ENCODE results near the gene CLUH. TPM values are rescaled to one million over a fixed set of nuclear protein-coding genes. Genes with fewer than 3 reads are reported as not detected.
"Not testable (repeated sequence)": the region's sequence is repeated elsewhere in the genome, so short reads cannot be mapped to it uniquely, and the experiment has no call there.

Gene CLUH
- total RNA-seq, 4 donors from 2014 or later, result 42.6 to 87.6 (median 52.9) TPM

DNA sequence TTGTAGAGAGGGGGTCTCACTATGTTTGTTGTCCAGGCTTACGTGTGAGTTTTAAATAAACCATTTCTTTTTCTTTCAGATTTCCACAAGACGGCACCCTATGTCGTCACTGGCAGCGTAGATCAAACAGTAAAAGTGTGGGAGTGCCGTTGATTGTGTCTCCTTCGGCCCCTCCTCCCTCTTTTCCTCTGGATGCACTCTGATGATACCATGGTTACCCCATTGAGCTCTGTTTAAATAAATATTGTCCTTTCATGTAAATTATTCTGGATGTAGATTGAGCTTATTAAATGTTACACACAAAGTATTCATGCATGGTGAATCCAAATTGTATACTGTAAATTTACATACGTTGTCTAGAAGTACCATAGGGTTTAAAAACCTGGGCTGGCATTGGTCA lies 29.9 kb downstream of the CLUH start:
- 76 to 80% methylated on average over 6 of the region's 7 CpGs for WGBS, 2 donors (ENCODE audit: low coverage in 1 of 2)
- H3K9me3 ChIP-seq, result no peaks in the 10 kb centered on the region
- H3K36me3 ChIP-seq, result peaks cover 3 to 79% of the 10 kb centered on the region in 2 donors
- no peak for ATAC-seq
- H3K4me1 ChIP-seq, result peaks cover 0 to 19% (median 0%) of the 10 kb centered on the region in 3 donors
- no peak overlapping the region for H3K4me3 ChIP-seq
- H3K27me3 ChIP-seq, result no peaks in the 10 kb centered on the region
- TF ChIP-seq POLR2A (IDR thresholded peaks at IDR 0.05) (no peak), POLR2AphosphoS5 (IDR thresholded peaks at IDR 0.05) (no peak), EP300 (IDR thresholded peaks at IDR 0.05) (no peak)
- TF ChIP-seq, protein P1, sequence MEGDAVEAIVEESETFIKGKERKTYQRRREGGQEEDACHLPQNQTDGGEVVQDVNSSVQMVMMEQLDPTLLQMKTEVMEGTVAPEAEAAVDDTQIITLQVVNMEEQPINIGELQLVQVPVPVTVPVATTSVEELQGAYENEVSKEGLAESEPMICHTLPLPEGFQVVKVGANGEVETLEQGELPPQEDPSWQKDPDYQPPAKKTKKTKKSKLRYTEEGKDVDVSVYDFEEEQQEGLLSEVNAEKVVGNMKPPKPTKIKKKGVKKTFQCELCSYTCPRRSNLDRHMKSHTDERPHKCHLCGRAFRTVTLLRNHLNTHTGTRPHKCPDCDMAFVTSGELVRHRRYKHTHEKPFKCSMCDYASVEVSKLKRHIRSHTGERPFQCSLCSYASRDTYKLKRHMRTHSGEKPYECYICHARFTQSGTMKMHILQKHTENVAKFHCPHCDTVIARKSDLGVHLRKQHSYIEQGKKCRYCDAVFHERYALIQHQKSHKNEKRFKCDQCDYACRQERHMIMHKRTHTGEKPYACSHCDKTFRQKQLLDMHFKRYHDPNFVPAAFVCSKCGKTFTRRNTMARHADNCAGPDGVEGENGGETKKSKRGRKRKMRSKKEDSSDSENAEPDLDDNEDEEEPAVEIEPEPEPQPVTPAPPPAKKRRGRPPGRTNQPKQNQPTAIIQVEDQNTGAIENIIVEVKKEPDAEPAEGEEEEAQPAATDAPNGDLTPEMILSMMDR (IDR thresholded peaks at IDR 0.05), result no peak
- no peak overlapping the region for H3K27ac ChIP-seq

DNA sequence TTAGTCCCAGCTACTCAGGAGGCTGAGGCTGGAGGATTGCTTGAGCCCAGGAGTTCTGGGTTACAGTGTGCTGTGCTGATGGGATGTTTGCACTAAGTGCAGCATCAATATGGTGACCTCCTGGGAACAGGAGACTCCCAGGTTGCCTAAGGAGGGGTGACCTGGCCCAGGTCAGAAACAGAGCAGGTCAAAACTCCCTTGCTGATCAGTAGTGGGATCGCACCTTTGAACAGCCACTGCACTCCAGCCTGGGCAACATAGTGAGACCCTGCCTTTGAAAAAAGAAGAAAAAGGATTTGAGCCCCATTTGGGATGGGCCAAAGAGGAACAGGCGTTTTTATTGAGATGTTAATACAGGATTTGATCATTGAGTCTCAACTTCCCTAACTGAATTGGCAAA lies 30.6 kb downstream of the CLUH start:
- Histone ChIP-seq H3K36me3 (peaks cover 3 to 86% of the 10 kb centered on the region in 2 donors), H3K9me3 (no peaks in the 10 kb centered on the region), H3K4me3 (no peak overlapping the region), H3K27ac (no peak overlapping the region), H3K4me1 (peaks cover 0 to 13% (median 0%) of the 10 kb centered on the region in 3 donors), H3K27me3 (no peaks in the 10 kb centered on the region)
- ATAC-seq, result no peak
- WGBS, 2 donors (ENCODE audit: low coverage in 1 of 2), result 85 to 92% methylated on average over 1 to 2 of the region's 2 CpGs
- TF ChIP-seq EP300 (IDR thresholded peaks at IDR 0.05) (no peak), POLR2A (IDR thresholded peaks at IDR 0.05) (no peak), POLR2AphosphoS5 (IDR thresholded peaks at IDR 0.05) (no peak)
- TF ChIP-seq, protein P1 (IDR thresholded peaks at IDR 0.05), result no peak

DNA sequence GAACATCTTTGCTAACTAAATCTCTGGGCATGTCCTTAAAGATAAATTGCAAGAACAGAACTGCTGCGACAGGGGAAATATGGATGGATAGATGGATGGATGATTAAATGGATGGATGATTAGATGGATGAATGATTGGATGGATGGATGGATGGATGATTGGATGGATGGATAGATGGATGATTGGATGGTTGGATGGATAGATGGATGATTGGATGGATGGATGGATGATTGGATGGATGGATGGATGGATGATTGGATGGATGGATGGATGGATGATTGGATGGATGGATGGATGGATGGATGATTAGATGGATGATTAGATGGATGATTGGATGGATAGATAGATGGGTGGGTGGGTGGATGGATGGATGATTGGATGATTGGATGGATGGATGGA lies 32.3 kb downstream of the CLUH start:
- not testable (repeated sequence) for ATAC-seq, H3K27ac ChIP-seq, H3K4me3 ChIP-seq, H3K27me3 ChIP-seq, H3K9me3 ChIP-seq
- H3K4me1 ChIP-seq, result peaks cover 0 to 11% (median 0%) of the 10 kb centered on the region in 3 donors
- peaks cover 3 to 91% of the 10 kb centered on the region in 2 donors for H3K36me3 ChIP-seq
- 100% methylated on average over 1 of the region's 1 CpG for WGBS, 2 donors (ENCODE audit: low coverage in 1 of 2)

DNA sequence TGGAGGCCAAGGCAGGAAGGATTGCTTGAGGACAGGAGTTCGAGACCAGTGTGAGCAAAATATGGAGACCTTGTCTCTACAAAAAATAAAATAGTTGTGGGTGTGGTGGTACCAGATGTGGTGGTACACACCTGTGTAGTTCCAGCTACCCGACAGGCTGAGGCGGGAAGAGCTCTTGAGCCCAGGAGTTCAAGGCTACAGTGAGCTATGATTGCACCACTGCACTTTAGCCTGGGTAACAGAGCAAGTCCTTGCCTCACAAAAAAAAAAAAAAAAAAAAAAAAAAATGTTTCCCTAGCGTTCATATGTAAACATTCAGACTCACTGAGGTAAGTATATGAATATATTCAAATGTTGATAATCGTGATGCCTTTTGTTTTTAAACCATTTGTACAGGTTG lies 39.5 kb downstream of the CLUH start:
- H3K4me3 ChIP-seq, result no peak overlapping the region
- no peak for ATAC-seq
- 82 to 88% methylated on average over 5 of the region's 5 CpGs for WGBS, 2 donors (ENCODE audit: low coverage in 1 of 2)
- no peaks in the 10 kb centered on the region for H3K4me1 ChIP-seq
- H3K9me3 ChIP-seq, result no peaks in the 10 kb centered on the region
- H3K27ac ChIP-seq, result no peak overlapping the region
- H3K36me3 ChIP-seq, result peaks cover 3 to 95% of the 10 kb centered on the region in 2 donors
- TF ChIP-seq POLR2AphosphoS5 (IDR thresholded peaks at IDR 0.05) (no peak), POLR2A (IDR thresholded peaks at IDR 0.05) (no peak), EP300 (IDR thresholded peaks at IDR 0.05) (no peak)
- TF ChIP-seq, protein P1 (IDR thresholded peaks at IDR 0.05), result no peak
- no peaks in the 10 kb centered on the region for H3K27me3 ChIP-seq

DNA sequence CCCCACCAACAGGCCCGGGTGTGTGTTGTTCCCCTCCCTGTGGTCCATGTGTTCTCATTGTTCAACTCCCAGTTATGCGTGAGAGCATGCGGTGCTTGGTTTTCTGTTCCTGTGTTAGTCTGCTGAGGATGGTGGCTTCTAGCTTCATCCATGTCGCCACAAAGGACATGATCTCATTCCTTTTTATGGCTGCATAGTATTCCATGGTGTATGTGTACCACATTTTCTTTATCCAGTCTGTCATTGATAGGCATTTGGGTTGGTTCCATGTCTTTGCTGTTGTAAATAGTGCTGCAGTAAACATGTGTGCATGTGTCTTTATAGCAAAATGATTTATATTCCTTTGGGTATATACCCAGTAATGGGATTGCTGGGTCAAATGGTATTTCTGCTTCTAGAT lies 51.2 kb downstream of the CLUH start:
- not testable (repeated sequence) for ATAC-seq, H3K27ac ChIP-seq, H3K36me3 ChIP-seq, H3K9me3 ChIP-seq, H3K27me3 ChIP-seq, H3K4me3 ChIP-seq
- 100% methylated on average over 1 to 3 of the region's 4 CpGs for WGBS, 2 donors (ENCODE audit: low coverage in 1 of 2)
- H3K4me1 ChIP-seq, result peaks cover 0 to 37% (median 3%) of the 10 kb centered on the region in 3 donors

DNA sequence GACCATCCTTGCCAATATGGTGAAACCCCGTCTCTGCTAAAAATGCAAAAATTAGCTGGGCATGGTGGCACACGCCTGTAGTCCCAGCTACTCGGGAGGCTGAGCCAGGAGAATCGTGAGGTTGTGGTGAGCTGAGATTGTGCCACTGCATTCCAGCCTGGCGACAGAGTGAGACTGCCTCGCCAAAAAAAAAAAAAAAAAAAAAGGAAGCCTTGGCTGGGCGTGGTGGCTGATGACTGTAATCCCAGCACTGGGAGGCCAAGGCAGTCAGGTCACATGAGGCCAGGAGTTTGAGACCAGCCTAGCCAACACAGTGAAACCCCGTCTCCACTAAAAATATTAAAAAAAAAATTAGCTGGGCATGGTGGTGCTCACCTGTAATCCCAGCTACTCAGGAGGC lies 52.2 kb downstream of the CLUH start:
- H3K4me1 ChIP-seq, result peaks cover 0 to 37% (median 3%) of the 10 kb centered on the region in 3 donors
- not testable (repeated sequence) for H3K9me3 ChIP-seq, H3K27ac ChIP-seq, H3K27me3 ChIP-seq, H3K4me3 ChIP-seq
- ATAC-seq, result peak; percentile 19
- 58 to 90% methylated on average over 2 to 5 of the region's 8 CpGs for WGBS, 2 donors (ENCODE audit: low coverage in 1 of 2)
- H3K36me3 ChIP-seq, result peaks cover 0 to 10% of the 10 kb centered on the region in 2 donors

Data from gastroesophageal sphincter (tissue), 4 donors.